GM21423 (cell line): ENCODE results near the gene LINS1.

Experiments used
- ATAC-seq: cut with Tn5 transposase; IDR thresholded peaks from one replicate; pipeline ENCODE4 v1.9.1; 2021; ENCODE audit warnings: mild to moderate bottlenecking, moderate library complexity; ENCODE audit not compliant: unreplicated experiment

LINS1 gene

GRCh38 chr15:100559330-100559729 is 42.7 kb downstream of the LINS1 start:
- no peak for ATAC-seq

- ATAC-seq, result no peak
Measured at GRCh38 chr15:100558771-100559254, 43.2 kb downstream of the LINS1 start.

- ATAC-seq, result no peak
Measured at GRCh38 chr15:100553468-100553867, 48.5 kb downstream of the LINS1 start.

GRCh38 chr15:100547961-100548360 is 54.0 kb downstream of the LINS1 start:
- no peak for ATAC-seq

- ATAC-seq, result no peak
Measured at GRCh38 chr15:100544946-100545345, 57.0 kb downstream of the LINS1 start.

- ATAC-seq, result no peak
Measured at GRCh38 chr15:100544338-100544841, 57.6 kb downstream of the LINS1 start.

- ATAC-seq, result no peak
Measured at GRCh38 chr15:100542290-100542689, 59.7 kb downstream of the LINS1 start.

- peak; percentile 92 for ATAC-seq
Measured at GRCh38 chr15:100537331-100537730, 64.7 kb downstream of the LINS1 start.

- no peak for ATAC-seq
Measured at GRCh38 chr15:100536733-100537132, 65.3 kb downstream of the LINS1 start.

GRCh38 chr15:100533886-100534285 is 68.1 kb downstream of the LINS1 start:
- no peak for ATAC-seq

- no peak for ATAC-seq
Measured at GRCh38 chr15:100531823-100532327, 70.1 kb downstream of the LINS1 start.

- no peak for ATAC-seq
Measured at GRCh38 chr15:100531204-100531603, 70.8 kb downstream of the LINS1 start.

- no peak for ATAC-seq
Measured at GRCh38 chr15:100529556-100529955, 72.4 kb downstream of the LINS1 start.

- ATAC-seq, result no peak
Measured at GRCh38 chr15:100528833-100529428, 73.1 kb downstream of the LINS1 start, which contains the start of gene CERS3. Gene CERS3, minus strand, starts transcription at chr15:100528950. Its CDS starts 27,101 bp downstream, at chr15:100501849.

- no peak for ATAC-seq
Measured at GRCh38 chr15:100526027-100526481, 75.9 kb downstream of the LINS1 start.

GRCh38 chr15:100525436-100525835 is 76.5 kb downstream of the LINS1 start:
- ATAC-seq, result no peak

GRCh38 chr15:100524326-100524725 is 77.7 kb downstream of the LINS1 start:
- no peak for ATAC-seq

GRCh38 chr15:100521907-100522306 is 80.1 kb downstream of the LINS1 start:
- no peak for ATAC-seq

- no peak for ATAC-seq
Measured at GRCh38 chr15:100520132-100520921, 81.7 kb downstream of the LINS1 start.

GRCh38 chr15:100517846-100518245 is 84.1 kb downstream of the LINS1 start:
- no peak for ATAC-seq
